Central memory CD8-positive, alpha-beta T cell (primary cell): ENCODE results near the gene PLAU.
A peak's percentile ranks its signal among the peaks of the same experiment; 100 is the strongest.
"Not testable (repeated sequence)": the region's sequence is repeated elsewhere in the genome, so short reads cannot be mapped to it uniquely, and the experiment has no call there.

Source experiments
- ATAC-seq: fragments of 150-1000 bp; cut with Tn5 transposase; replicated peaks from 2 replicates; pipeline ENCODE4 v1.10.0; 2022; ENCODE audit warnings: mild to moderate bottlenecking, moderate FRiP score, moderate number of reproducible peaks; ENCODE audit not compliant: poor library complexity, severe bottlenecking; ENCODE audit errors: extremely low read depth
- DNase-seq, 2 donors: peaks; one replicate each; pipeline ENCODE4 v3.0.0; 2021; ENCODE audit warnings: low spot score in 2 of 2
- H3K27ac Mint-ChIP-seq: one replicate; pipeline ENCODE4 v1.8.0; 2022; ENCODE audit warnings: low read depth, mild to moderate bottlenecking, moderate library complexity, mixed read lengths
- H3K27me3 Mint-ChIP-seq: one replicate; pipeline ENCODE4 v1.8.0; 2022; ENCODE audit warnings: mixed read lengths
- H3K36me3 Mint-ChIP-seq: one replicate; pipeline ENCODE4 v1.8.0; 2022; ENCODE audit warnings: mild to moderate bottlenecking, moderate library complexity, mixed read lengths; ENCODE audit not compliant: insufficient read depth
- H3K4me1 Mint-ChIP-seq: one replicate; pipeline ENCODE4 v1.8.0; 2022; ENCODE audit warnings: mixed read lengths
- H3K4me3 Mint-ChIP-seq: one replicate; pipeline ENCODE4 v1.8.0; 2022; ENCODE audit warnings: mild to moderate bottlenecking, moderate library complexity, mixed read lengths
- H3K9me3 Mint-ChIP-seq: one replicate; pipeline ENCODE4 v1.8.0; 2022; ENCODE audit warnings: mixed read lengths

Gene PLAU

DNA sequence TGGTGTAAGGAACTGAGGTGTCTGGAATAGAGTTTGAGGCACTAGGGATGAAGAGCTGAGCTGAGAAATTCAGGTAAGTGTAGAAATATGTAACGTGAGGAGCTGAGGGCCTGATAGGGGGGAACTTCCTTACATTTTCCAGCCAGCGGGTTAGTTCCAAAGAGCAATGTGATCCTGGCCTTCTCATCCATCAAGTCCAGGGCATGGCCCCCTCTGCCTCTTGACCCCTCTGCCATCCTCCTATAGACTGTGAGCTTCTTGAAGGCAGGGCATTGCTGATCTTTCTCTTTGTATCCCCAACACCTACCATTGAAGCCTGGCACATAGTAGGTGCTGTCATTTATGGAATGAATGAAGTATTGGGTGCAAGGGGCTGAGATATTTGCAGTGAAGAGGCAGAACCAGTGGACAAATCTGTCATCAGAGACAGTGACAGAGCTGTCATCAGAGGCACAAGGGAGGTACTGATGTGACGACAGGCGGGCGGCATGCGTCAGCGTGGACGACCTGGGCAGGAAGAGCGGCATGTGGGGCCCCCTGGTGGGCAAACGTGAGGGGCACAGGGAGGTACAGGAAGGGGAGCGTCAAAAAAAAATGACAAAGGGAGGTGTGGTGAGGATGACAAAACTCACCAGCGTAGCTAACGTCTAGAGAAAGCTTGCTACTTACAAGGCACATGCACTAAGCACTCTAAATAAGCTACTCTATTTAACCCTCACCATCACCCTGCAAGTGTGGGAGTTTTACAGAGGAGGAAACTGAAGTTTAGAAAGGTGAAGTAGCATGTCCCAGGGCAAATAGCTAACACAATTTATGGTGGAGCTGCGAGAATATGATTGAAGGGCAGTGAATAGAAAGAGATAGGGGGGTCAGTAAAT is 31.4 kb upstream of the PLAU start:
- peak overlapping the region; percentile 6 for H3K27ac Mint-ChIP-seq
- ATAC-seq (peak; percentile 90), DNase-seq (peak; percentile 90 to 94)
- H3K36me3 Mint-ChIP-seq, result peaks cover 8% of the 10 kb centered on the region
- peaks cover 22% of the 10 kb centered on the region for H3K4me1 Mint-ChIP-seq
- H3K4me3 Mint-ChIP-seq, result no peak overlapping the region
- no peaks in the 10 kb centered on the region for H3K27me3 Mint-ChIP-seq
- H3K9me3 Mint-ChIP-seq, result no peaks in the 10 kb centered on the region

DNA sequence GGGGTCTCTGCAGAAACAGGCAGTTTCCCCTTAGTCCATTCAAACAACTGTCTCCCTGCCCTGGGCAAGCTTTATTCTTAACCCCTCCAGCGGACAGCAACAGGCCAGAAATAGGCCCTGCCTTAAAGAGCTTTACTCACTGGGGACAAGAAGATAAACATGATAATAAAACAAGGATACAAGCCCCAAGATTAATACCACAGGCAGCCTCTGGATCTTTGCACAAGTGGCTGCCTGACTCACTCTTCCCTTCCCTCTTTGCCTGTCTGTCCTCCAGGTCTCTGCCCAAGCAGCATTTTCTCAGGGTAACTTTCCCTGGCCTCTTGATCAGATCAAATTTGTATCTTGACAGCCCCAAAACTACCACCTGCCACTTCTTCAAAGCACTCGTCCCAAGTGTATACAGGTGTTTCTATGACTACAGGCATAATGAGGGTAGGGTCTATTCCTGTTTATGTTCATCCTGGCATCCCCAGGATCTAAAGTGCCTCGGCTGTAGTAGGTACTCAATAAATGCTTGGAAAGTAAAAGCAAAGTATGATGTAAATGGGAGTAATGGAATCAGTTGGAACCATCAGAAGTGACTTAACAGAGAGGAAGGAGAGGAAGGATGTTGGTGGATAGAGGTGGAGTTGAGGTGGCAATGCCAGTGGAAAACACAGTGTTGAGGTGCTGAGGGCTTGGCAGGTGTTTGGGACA is 29.6 kb upstream of the PLAU start:
- Mint-ChIP-seq H3K27ac (no peak overlapping the region), H3K4me3 (no peak overlapping the region), H3K4me1 (peaks cover 22% of the 10 kb centered on the region), H3K9me3 (no peaks in the 10 kb centered on the region), H3K27me3 (no peaks in the 10 kb centered on the region), H3K36me3 (peaks cover 2% of the 10 kb centered on the region)
- no peak for DNase-seq
- ATAC-seq, result no peak

DNA sequence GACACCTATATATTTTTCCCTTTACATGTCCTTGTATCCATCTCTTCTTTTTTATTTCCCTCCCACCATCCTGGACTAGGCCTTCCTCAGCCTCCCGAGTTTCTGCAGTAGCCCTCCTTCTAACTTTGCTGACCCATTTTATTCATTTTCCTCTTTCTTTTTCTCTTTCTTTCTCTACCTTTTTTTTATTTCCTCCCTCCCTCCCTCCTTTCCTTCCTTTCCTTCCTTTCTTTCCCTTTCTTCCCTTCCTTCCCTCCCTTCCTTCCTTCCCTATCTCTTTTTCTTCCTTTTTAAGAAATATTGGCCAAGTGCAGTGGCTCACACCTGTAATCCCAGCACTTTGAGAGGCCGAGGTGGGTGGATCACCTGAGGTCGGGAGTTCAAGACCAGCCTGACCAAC is 26.9 kb upstream of the PLAU start:
- Mint-ChIP-seq H3K27me3 (no peaks in the 10 kb centered on the region), H3K27ac (no peak overlapping the region), H3K4me3 (no peak overlapping the region), H3K9me3 (no peaks in the 10 kb centered on the region), H3K36me3 (no peaks in the 10 kb centered on the region), H3K4me1 (peaks cover 23% of the 10 kb centered on the region)
- ATAC-seq (no peak), DNase-seq (no peak)

DNA sequence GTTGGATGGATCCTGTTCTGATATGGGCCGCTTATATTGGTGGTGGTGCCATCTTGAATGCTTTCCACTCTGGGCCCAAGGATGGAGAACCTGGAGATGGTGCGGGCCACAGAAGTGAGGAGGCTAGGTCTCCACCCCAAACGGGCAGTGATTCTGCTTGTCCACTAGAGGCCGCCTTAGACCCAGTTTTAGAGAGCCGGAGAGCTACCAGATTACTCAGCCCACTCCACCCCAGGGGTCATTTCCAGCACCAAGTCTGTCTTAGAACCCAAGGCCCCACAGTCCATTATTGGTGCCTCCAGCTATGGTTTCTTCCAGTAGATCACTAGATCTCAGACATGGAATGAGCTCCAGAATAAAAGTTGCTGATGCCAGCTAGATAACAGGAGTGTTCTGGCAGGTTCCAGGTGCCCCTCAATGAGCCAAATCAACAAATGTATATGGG is 24.8 kb upstream of the PLAU start:
- Mint-ChIP-seq H3K36me3 (no peaks in the 10 kb centered on the region), H3K9me3 (no peaks in the 10 kb centered on the region), H3K4me1 (peaks cover 11% of the 10 kb centered on the region), H3K4me3 (no peak overlapping the region), H3K27me3 (no peaks in the 10 kb centered on the region), H3K27ac (no peak overlapping the region)
- DNase-seq, result peak; percentile 45 to 57
- ATAC-seq, result peak; percentile 82

DNA sequence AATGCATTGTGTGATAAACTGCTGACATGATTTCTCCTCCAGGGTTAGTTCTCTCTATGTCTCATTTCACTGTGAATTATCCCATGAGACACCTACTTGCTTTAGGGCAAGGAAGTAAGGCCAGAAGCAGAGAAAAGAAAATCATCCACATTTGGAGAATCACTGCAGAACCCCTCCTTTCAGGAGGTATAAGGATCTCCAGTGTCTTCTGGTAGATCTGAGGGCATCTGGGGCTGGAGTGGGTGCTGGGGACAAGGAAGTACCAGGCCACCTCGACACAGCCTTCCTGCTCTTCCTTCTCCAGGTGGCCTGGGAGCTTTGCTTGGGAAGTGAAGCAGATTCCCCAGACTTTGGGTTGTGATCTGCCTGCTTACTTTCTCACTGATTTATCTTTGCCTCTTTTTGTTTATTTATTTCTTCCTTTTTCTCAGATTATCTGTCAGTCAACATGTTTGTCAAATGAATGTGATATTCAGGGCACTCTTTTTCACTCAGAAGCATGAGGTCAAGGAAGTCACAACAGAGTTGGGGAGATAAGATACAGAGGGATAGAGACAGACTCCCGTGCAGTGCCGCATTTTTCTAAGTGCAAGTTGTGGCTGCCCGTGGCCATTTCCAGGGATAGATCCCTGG is 24.2 kb upstream of the PLAU start:
- Mint-ChIP-seq H3K4me3 (no peak overlapping the region), H3K9me3 (no peaks in the 10 kb centered on the region), H3K27me3 (no peaks in the 10 kb centered on the region), H3K4me1 (peaks cover 11% of the 10 kb centered on the region), H3K36me3 (no peaks in the 10 kb centered on the region), H3K27ac (no peak overlapping the region)
- ATAC-seq, result no peak
- DNase-seq, result no peak

DNA sequence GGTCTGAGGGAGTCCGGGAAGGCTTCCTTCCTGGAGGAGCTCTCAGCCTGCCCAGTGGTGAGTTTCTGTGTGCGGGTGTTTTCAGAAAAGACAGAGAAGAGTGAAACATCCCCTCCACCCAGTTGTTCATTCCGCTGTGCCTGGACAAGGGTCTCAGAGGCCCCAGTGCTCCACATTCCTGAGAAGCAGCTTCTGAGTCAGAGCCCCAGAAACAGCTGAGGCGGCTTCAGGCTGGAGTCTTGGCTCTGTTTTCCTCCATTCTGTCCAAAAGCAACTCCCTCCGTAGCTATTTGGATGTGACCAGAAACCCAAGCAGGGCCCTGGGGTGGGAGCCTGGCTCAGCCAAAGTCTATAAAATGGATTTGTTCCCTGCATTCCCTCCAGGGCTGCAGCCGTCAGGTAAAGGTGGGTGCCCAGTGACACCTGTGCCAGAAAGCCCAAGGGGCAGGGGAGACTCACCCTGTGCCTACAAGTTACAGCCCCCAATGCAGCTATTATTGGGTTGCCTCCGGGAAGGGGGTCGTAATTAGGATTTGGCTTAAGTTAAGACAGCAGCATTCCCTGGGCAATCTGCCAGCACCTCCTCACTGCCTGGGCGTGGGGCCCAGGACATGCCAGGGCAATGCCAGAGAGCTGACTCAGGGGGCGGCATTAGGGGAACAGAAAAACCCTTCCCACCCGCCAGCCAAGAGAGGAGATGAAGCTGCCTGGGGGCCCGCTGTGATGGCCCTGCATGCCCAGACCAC is 23.5 kb upstream of the PLAU start:
- Mint-ChIP-seq H3K4me1 (peaks cover 11% of the 10 kb centered on the region), H3K27me3 (no peaks in the 10 kb centered on the region), H3K4me3 (no peak overlapping the region), H3K9me3 (no peaks in the 10 kb centered on the region), H3K36me3 (no peaks in the 10 kb centered on the region), H3K27ac (no peak overlapping the region)
- DNase-seq (no peak), ATAC-seq (no peak)

DNA sequence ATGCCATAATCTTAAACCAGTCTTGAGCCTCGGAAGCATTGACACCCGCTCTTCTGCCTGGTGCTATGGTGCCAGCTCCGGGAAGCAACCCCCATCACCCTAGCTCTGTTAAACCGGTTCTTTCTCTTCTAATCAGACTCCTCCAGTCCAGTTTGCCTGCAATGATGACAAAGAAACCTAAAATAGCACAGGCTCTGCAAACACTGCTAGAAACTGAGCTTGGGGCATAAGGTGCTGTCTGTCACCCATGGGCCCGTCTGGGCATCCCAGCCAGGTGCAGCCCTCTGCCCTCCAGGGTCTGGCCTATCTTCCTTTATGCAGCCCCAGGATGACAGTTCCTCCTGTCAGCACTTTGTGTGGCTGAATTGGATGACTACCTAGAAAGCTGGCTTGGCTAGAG is 22.4 kb upstream of the PLAU start:
- no peak for DNase-seq
- Mint-ChIP-seq H3K27ac (peak overlapping the region; percentile 33), H3K4me3 (no peak overlapping the region), H3K36me3 (no peaks in the 10 kb centered on the region), H3K4me1 (peaks cover 11% of the 10 kb centered on the region), H3K27me3 (no peaks in the 10 kb centered on the region), H3K9me3 (no peaks in the 10 kb centered on the region)
- ATAC-seq, result no peak

DNA sequence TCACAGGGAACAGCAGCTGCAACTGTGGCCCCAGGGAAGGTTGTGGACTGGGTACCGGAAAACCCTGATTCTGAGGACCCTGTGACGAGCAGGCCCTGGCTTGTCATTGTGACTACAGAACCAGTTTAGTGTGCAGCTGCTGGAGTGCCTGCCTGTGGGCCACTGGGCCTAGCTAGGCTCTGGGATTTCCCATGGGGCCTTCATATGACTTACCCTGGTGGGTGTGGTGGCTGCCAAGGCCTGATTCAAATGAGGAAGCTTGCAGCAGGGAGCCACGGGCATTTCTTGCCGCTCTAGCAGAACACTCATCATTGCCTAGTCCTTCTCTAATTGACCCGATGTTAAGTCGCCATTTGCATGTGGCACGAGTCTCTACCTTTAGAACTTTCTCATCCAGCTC is 21.9 kb upstream of the PLAU start:
- ATAC-seq, result no peak
- H3K27me3 Mint-ChIP-seq, result no peaks in the 10 kb centered on the region
- H3K27ac Mint-ChIP-seq, result no peak overlapping the region
- DNase-seq, result no peak
- no peaks in the 10 kb centered on the region for H3K36me3 Mint-ChIP-seq
- no peaks in the 10 kb centered on the region for H3K9me3 Mint-ChIP-seq
- peaks cover 11% of the 10 kb centered on the region for H3K4me1 Mint-ChIP-seq
- H3K4me3 Mint-ChIP-seq, result no peak overlapping the region

DNA sequence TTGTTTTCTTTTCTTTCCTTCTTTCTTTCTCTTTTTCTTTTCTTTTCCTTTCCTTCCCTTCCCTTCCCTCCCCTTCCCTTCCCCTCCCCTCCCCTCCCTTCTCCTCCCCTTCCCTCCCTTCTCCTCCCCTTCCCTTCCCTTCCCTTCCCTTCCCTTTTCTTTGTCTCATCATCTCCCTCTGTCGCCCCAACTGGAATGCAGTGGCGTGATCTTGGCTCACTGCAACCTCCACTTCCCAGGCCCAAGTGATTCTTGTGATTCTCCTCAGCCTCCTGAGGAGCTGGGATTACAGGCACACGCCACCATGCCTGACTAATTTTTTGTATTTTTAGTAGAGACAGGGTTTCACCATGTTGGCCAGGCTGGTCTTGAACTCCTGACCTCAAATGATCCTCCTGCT is 21.5 kb upstream of the PLAU start:
- peaks cover 11% of the 10 kb centered on the region for H3K4me1 Mint-ChIP-seq
- DNase-seq, H3K36me3 Mint-ChIP-seq, H3K27me3 Mint-ChIP-seq, H3K27ac Mint-ChIP-seq, H3K9me3 Mint-ChIP-seq, H3K4me3 Mint-ChIP-seq, ATAC-seq: not testable (repeated sequence)

DNA sequence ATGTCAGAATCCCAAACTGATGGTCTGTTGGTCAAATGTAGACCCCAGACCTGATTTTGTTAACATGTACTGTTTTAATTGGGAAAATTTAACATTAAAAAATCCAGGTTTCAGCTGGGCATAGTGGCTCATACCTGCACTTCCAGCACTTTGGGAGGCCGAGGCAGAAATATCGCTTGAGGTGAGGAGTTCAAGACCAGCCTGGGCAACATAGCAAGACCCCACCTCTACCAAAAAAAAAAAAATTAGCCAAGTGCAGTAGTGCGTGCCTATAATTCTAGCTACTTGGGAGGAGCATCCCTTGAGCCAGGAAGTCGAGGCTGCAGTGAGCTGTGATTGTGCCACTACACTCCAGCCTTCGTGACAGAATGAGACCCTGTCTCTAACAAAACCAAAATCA is 20.7 kb upstream of the PLAU start:
- Mint-ChIP-seq H3K4me3 (no peak overlapping the region), H3K36me3 (no peaks in the 10 kb centered on the region), H3K4me1 (peaks cover 11% of the 10 kb centered on the region), H3K27me3 (no peaks in the 10 kb centered on the region), H3K27ac (no peak overlapping the region), H3K9me3 (no peaks in the 10 kb centered on the region)
- DNase-seq (no peak), ATAC-seq (no peak)

DNA sequence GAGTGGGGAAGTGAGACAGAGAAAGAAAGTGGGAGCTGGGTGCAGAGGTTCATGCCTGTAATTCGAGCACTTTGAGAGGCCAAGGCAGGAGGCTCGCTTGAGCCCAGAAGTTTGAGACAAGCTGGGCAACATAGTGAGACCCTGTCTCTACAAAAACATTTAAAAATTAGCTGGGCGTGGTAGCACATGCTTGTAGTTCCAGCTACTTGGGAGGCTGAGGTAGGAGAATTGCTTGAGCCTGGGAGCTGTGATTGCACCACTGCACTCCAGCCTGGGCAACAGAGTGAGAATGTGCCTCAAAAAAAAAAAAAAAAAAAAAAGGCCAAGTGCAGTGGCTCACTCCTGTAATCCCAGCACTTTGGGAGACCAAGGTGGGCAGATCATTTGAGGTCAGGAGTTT is 20.1 kb upstream of the PLAU start:
- ATAC-seq, H3K27me3 Mint-ChIP-seq, H3K4me3 Mint-ChIP-seq, H3K4me1 Mint-ChIP-seq, H3K36me3 Mint-ChIP-seq, H3K9me3 Mint-ChIP-seq, DNase-seq, H3K27ac Mint-ChIP-seq: not testable (repeated sequence)

DNA sequence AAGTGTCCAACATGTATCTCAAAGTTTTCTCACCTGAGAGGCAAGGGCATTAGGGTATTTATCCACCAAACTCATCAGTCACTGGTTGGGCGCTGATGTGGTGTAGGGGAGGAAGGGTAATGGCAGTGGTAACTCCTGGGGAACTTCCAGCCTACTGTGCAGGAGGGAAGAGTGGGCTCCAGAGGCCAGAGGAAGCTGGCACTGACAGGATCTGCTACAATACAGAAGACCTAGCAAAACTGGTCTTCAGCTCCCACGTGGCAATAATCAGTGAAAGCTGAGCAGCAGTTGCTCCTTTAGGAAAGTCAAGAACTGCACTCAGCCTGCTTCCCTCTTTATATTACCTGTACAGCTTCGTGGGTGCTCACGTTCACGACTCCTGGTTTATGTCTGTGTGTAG is 19.4 kb upstream of the PLAU start:
- no peak overlapping the region for H3K27ac Mint-ChIP-seq
- H3K4me1 Mint-ChIP-seq, result peaks cover 2% of the 10 kb centered on the region
- DNase-seq (no peak), ATAC-seq (no peak)
- H3K36me3 Mint-ChIP-seq, result peaks cover 4% of the 10 kb centered on the region
- H3K27me3 Mint-ChIP-seq, result no peaks in the 10 kb centered on the region
- H3K4me3 Mint-ChIP-seq, result no peak overlapping the region
- H3K9me3 Mint-ChIP-seq, result no peaks in the 10 kb centered on the region
